Activated CD4-positive, alpha-beta T cell treated with anti-CD3 and anti-CD28 coated beads, Interleukin-2, amount 50 U/mL, for 16 hours (primary cell): Measurements from ENCODE around the gene TMEM273.
"Not testable (repeated sequence)": the region's sequence is repeated elsewhere in the genome, so short reads cannot be mapped to it uniquely, and the experiment has no call there.

Experiments used
- DNase-seq: peaks from one replicate; pipeline ENCODE4 v3.0.0-alpha.2; 2020

TMEM273 gene

GRCh38 chr10:49202266-49202665 lies 14.1 kb upstream of the TMEM273 start:
- no peak for DNase-seq

- no peak for DNase-seq
These were observed 12.7 kb upstream of the TMEM273 start for GRCh38 chr10:49200854-49201253.

GRCh38 chr10:49197171-49197570 lies 9.0 kb upstream of the TMEM273 start:
- no peak for DNase-seq

- not testable (repeated sequence) for DNase-seq
These were observed 7.7 kb upstream of the TMEM273 start for GRCh38 chr10:49195864-49196263.

GRCh38 chr10:49194212-49194920 lies 6.2 kb upstream of the TMEM273 start:
- DNase-seq = peak; percentile 46

GRCh38 chr10:49191349-49191748 lies 3.2 kb upstream of the TMEM273 start:
- no peak for DNase-seq

GRCh38 chr10:49189422-49189821 lies 1.2 kb upstream of the TMEM273 start:
- no peak for DNase-seq

- no peak for DNase-seq
These were observed 1.1 kb downstream of the TMEM273 start for GRCh38 chr10:49187044-49187484.

GRCh38 chr10:49186613-49187012 lies 1.6 kb downstream of the TMEM273 start:
- no peak for DNase-seq

GRCh38 chr10:49185213-49185612 lies 3.0 kb downstream of the TMEM273 start:
- no peak for DNase-seq

- peak; percentile 45 for DNase-seq
These were observed 3.5 kb downstream of the TMEM273 start for GRCh38 chr10:49184642-49185111.

GRCh38 chr10:49183596-49184542 lies 4.3 kb downstream of the TMEM273 start:
- DNase-seq = peak; percentile 89

GRCh38 chr10:49182776-49183175 lies 5.4 kb downstream of the TMEM273 start:
- no peak for DNase-seq

- peak; percentile 66 for DNase-seq
These were observed 7.7 kb downstream of the TMEM273 start for GRCh38 chr10:49180444-49180860.

GRCh38 chr10:49179699-49180443 lies 8.3 kb downstream of the TMEM273 start:
- no peak for DNase-seq

GRCh38 chr10:49178489-49179471 lies 9.4 kb downstream of the TMEM273 start:
- DNase-seq = no peak

- DNase-seq = peak; percentile 96
These were observed 10.5 kb downstream of the TMEM273 start for GRCh38 chr10:49177391-49178355.

- DNase-seq = no peak
These were observed 11.6 kb downstream of the TMEM273 start for GRCh38 chr10:49176310-49177268.
